Measurements from ENCODE around the gene ALG14.

DNA sequence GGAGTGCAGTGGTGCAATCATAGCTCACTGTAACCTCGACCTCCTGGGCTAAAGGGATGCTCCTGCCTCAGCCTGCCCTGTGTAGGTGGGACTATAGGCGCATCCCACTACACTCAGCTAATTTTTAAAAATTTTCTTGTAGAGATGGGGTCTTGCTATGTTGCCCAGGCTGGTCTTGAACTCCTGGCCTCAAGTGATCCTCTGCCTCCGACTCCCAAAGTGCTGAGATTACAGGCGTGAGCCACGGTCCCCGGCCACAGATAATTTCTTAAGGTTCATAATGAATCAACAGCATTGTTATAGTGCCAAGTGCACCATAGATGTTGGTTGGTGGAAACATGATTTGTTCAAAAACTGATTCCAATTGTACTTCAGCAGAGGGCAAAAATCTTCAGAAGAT, 103.6 kb downstream of the ALG14 start:
- TF ChIP-seq CTCF (conservative IDR thresholded peaks at IDR 0.05 in 1 of 2, IDR thresholded peaks at IDR 0.05 in 1 of 2; ENCODE audit: low read depth in 1 of 2, low read length in 2 of 2) (no peak), EZH2 (IDR thresholded peaks at IDR 0.05; ENCODE audit: low read length, missing control alignments) (no peak)
